GM18526 (cell line): Measurements from ENCODE around the gene DLAT.

Experiments used
- POLR2A ChIP-seq: IDR thresholded peaks from 3 replicates; pipeline ENCODE4 v1.6.1; 2011; ENCODE audit not compliant: insufficient read length; ENCODE audit errors: extremely low read depth

DLAT gene

DNA sequence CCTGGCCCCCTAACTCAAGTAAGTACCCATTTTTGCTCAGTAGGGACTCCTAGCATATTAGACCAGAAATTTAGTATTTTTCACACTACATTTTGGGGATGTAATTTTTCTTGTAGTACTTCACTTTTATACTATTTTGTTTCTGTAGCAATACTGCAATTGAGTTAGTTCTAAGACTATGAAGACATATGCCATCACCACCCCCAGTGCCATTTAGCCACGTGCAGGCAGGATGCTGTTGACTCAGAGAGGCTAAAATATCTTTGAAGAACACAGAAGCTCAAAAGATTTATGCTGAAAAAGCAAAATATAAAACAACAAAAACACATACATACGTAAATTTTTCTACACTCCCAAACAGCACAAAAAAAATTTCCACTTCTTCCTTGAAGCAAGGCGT, 29.1 kb upstream of the DLAT start:
- TF ChIP-seq POLR2A, result no peak

GRCh38 chr11:111999111-111999510, 26.1 kb upstream of the DLAT start:
- TF ChIP-seq POLR2A, result no peak

GRCh38 chr11:112000703-112001102, 24.5 kb upstream of the DLAT start:
- TF ChIP-seq POLR2A, result no peak

- TF ChIP-seq POLR2A, result no peak
Measured at GRCh38 chr11:112002491-112003216, 22.6 kb upstream of the DLAT start.

GRCh38 chr11:112004389-112004788, 20.8 kb upstream of the DLAT start:
- TF ChIP-seq POLR2A, result no peak

DNA sequence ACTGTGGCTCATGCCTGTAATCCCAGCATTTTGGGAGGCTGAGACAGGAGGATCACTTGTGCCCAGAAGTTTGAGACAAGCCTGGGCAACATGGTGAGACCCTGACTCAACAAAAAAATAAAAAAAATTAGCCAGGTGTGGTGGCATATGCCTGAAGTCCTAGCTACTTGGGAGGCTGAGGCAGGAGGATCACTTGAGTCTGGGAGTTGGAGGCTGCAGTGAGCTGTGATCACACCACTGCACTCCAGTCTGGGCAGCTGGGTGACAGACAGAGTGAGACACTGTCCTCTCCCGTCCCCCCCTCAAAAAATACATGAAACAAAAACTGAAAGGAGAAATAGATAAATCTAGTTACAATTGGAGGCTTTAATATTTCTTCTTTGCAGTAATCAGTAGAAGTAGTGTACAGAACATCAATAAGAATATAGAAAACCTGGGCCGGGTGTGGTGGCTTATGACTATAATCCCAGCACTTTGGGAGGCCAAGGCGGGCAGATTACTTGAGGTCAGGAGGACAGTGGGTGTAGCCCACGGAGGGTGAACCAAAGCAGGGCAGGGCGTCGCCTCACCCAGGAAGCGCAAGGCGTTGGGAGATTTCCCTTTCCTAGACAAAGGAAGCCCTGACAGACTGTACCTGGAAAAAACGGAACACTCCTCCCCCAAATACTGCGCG, 19.6 kb upstream of the DLAT start:
- TF ChIP-seq POLR2A, result no peak

DNA sequence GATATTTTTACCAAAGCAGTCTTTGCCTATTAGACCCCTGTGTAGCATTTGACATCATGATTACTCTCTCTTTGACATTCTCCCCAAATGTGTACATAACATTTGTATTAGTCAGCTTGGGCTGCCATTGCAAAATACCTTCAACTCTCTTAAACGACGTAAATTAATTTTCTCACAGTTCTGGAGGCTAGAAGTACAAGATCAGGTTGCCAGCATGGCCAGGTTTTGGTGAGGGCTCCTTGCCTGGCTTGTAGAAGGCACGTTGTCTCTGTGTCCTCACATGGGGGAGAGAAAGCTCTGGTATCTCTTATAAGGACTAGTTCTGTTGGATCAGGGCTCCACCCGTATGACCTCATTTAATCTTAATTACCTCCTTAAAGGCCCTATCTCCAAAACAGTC, 12.3 kb upstream of the DLAT start:
- no peak for TF ChIP-seq POLR2A

DNA sequence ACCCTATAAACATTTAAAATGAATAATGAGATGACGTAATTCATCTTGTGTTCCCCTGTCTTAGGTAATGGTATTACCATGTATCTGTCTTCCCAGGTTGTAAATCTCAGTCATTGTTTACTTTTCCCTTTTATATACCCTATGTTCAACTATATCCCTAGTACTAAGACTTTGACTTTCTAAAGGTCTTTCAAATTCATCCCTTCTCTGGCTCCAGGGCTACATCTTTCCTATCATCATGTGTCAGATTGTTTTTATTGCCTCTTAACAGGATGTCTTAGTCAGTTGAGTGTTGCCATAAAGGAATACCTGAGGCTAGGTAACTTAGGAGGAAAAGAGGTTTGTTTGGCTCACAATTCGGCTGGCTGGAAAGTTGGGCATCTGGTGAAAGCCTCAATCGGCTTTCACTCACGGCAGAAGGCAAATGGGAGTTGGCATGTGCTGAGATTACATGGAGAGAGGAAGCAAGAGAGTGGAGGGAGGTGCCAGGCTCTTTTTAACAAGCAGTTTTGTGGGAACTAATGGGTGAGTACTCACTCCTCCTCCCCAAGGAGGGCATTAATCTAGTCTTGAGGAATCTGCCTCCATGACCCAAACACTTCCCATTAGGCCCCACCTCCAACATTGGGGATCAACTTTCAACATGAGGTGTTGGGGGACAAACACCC, 11.6 kb upstream of the DLAT start:
- no peak for TF ChIP-seq POLR2A

- no peak for TF ChIP-seq POLR2A
Measured at GRCh38 chr11:112016088-112016764, 9.0 kb upstream of the DLAT start.

GRCh38 chr11:112016765-112017376, 8.3 kb upstream of the DLAT start:
- no peak for TF ChIP-seq POLR2A

- no peak for TF ChIP-seq POLR2A
Measured at GRCh38 chr11:112017538-112017937, 7.7 kb upstream of the DLAT start.

DNA sequence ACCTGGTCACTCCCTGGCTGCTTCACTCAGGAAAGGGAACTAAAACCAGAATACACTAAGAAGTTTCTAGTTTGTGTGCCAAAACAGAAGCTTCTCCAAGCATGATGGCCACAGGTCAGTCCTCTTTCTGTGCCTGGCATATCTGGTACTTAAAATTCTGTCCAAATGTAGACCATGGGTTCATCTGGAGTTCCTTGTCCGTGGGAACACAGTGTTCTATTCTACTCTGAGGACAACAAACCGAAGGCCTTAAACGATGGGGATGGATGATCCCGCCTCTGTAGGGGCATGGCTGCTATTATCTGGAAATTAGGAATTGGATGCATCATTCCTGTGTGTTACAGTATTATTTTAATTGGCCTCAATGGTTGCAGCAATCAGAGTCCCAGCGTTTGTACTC, 6.1 kb upstream of the DLAT start:
- TF ChIP-seq POLR2A, result no peak

DNA sequence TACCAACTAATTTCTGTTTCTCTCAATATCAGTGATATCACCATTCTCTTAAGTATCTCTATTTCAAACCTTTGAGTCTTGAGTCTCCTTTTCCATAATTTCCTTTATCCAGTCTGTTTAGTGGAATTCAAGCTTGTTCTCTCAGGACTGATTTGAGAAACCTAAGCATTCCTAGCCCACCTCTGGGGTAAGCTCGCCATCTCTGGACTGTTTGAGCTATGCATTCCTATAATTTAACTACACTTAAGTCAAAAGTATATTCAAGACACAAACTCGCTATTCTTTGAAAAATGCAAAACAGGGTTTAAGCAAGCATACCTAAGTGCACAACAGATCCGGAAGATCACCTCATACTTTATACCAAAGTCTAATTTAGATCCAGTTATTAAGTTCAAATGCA, 2.1 kb upstream of the DLAT start:
- TF ChIP-seq POLR2A, result no peak

- no peak for TF ChIP-seq POLR2A
Measured at GRCh38 chr11:112024178-112024772, 933 bp upstream of the DLAT start.

- TF ChIP-seq POLR2A, result no peak
Measured at GRCh38 chr11:112025707-112026106, 499 bp downstream of the DLAT start.
